LNCaP clone FGC (cell line): ENCODE results near the gene MINAR1.

Experiments
- DNase-seq: peaks from one replicate; pipeline ENCODE4 v3.0.0-alpha.2; 2011; ENCODE audit warnings: low read depth
- H3K4me3 ChIP-seq: 2 replicates; pipeline ENCODE4 v1.5.1; 2011; ENCODE audit warnings: mild to moderate bottlenecking, low read depth, low read length, control low read depth
- CTCF ChIP-seq: IDR thresholded peaks from 2 replicates; pipeline ENCODE4 v1.5.1; 2012; ENCODE audit warnings: mild to moderate bottlenecking; ENCODE audit not compliant: control insufficient read depth, insufficient read depth; ENCODE audit errors: extremely low read depth

The MINAR1 gene

DNA sequence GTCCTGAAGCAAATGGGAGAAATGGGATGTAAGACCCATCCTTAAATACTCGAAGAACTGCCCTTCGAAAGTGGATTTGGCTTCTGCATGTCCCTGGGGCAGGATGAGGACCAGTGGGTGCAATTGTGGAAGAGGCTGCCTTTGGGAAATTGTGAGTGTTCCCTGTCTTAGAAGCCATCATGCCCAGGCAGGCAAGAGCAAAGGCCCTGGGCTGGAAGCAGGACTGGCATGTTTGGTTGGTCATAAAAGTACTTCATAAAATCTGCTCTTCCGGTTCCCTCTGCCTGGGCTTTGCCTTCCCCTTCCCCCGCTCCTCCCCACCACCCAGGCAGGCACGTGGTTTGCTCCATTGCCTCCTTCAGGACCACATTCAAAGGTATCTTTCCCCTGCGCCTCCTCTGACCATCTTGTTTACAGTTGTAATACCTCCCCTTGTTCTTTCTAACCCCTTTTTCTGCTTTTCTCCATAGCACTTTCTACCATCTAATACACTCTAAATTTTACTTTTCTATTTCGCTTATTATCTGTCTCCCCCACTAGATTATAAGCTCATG lies 8.3 kb downstream of the MINAR1 start:
- no peak for DNase-seq

GRCh38 chr15:79442911-79443310 lies 10.8 kb downstream of the MINAR1 start:
- no peak for DNase-seq

More for the DNA sequence above, 8.3 kb downstream of the MINAR1 start:
- TF ChIP-seq CTCF: no peak
- H3K4me3 ChIP-seq: no peak overlapping the region

DNA sequence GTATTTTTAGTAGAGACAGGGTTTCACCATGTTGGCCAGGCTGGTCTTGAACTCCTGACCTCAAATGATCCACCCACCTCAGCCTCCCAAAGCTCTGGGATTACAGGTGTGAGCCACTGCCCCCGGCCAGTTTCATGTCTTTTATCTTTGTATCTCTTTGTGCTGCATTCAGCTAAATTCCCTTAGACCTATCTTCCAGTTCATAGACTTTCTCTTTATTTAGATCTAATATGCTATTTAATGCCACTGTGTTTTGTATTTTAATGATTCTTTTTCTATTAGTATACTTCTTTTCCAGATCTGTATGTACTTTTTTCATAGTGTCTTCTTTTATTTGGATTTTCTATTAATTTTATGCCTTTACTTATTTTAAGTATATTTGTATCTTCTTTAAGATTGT lies 14.9 kb downstream of the MINAR1 start:
- no peak overlapping the region for H3K4me3 ChIP-seq
- no peak for TF ChIP-seq CTCF

More at GRCh38 chr15:79442911-79443310, 10.8 kb downstream of the MINAR1 start:
- H3K4me3 ChIP-seq: no peak overlapping the region
- no peak for TF ChIP-seq CTCF

DNA sequence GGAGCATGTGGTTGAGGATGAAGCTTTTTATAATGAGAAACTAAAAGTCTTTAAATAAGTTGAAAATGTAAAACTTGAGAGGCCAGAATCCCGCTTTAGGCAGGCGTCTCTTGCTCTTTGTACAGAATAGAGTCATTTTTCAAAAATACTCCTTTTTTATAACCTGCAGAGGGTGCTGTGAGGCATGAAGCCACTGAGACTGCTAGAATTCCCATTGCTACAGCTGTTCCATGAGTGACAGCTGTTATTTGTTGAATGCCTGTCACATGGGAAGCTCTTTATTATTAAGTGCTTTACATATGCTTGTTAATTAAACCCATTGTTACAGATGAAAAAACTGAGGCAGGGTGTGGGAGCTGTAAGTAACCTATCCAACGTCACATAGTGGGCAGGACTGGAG lies 18.5 kb downstream of the MINAR1 start:
- H3K4me3 ChIP-seq: no peak overlapping the region
- no peak for DNase-seq
- TF ChIP-seq CTCF: peak; percentile 51

More for the DNA sequence above, 14.9 kb downstream of the MINAR1 start:
- no peak for DNase-seq

DNA sequence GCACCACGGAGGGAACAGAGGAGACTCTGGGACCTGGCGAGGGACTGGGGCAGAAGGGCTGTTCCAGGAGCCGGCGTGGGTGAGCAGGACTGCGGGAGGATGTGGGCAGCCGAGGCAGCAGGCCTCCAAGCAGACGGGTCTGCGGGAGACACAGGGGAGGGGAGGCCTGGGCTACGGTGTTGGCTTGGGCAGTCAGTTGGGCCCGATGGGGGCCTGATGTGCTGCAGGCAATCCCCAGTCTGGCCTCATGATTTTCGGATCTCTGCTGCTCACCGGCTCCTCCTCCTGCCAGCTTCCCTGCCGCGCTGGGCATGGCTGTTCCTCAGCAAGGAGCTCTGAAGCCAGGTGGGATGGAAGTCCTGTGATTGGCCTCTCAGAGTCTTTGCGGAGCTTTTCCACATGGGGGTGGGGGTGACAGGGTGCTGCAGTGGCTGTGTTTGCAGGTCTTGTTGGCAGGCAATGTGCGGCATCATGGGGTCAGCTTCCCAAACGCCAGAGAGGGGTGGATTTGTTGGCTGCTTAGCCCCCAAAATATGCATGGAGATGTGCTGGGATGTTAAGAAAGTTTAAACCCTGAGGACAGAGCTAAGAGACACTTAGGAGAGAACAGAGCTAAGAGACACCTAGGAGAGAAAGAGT lies 19.3 kb downstream of the MINAR1 start:
- no peak overlapping the region for H3K4me3 ChIP-seq
- DNase-seq: no peak
- no peak for TF ChIP-seq CTCF

- TF ChIP-seq CTCF: no peak
- no peak for DNase-seq
- H3K4me3 ChIP-seq: no peak overlapping the region
Measured at GRCh38 chr15:79452244-79453051, 20.3 kb downstream of the MINAR1 start.
